ENCODE results near the gene NALCN. TPM values are rescaled to one million over a fixed set of nuclear protein-coding genes. Genes with fewer than 3 reads are reported as not detected.

The NALCN gene
- total and polyA plus RNA-seq, 2 donors (not counting 1 experiment from before 2014, with no cell fraction given), result 1.5 to 2.7 TPM

DNA sequence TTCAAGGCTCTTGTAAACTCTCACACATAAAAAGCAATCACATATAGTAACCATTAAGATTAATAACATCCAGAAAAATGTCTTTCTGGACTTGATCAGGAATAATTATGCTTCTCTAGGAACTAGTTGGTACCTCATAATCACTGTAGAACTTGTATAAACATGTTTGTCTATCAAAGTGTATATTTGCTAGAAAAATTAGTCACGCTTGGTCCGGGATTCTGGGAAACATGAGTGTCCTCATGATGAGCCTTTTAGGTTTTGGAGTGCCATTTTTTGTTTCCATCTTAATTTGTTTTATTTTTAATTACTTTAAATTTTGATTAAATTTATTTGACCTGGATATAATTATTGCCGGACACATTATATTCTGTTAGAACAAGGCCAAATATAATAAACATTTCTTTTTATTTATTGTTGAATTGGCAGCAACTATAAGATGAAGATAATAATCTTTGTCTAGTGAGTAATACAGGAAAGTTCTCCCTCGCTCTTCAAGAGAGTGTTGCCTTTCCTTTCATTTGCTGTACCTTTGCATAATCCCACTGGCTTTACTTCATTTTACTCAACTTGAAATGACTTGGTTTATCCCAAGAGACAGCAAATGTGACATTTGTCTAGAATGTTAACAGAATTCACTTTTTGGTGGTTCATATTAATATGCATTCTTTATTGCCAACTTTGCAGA is 207.0 kb downstream of the NALCN start:
- Histone ChIP-seq H3K4me1 (ENCODE audit: control insufficient read depth, extremely low read depth, insufficient read depth, low read length) (no peaks in the 10 kb centered on the region), H3K4me3 (replicated peaks in 1 of 4; ENCODE audit: control extremely low read depth in 1 of 4, insufficient read depth in 1 of 4, low read depth in 3 of 4, low read length in 4 of 4) (no peak overlapping the region), H3K9me3 (ENCODE audit: control insufficient read depth, insufficient read depth, low read depth, low read length) (no peaks in the 10 kb centered on the region), H3K9ac (ENCODE audit: insufficient read depth, low read length) (no peak overlapping the region), H3K36me3 (ENCODE audit: control insufficient read depth, insufficient read depth, low read length) (no peaks in the 10 kb centered on the region), H4K20me1 (ENCODE audit: control insufficient read depth, extremely low read depth, insufficient read depth, low read length) (no peaks in the 10 kb centered on the region), H3K27ac (ENCODE audit: insufficient read depth, low read length) (no peak overlapping the region), H3K79me2 (ENCODE audit: control insufficient read depth, insufficient read depth, low read length) (no peaks in the 10 kb centered on the region), H3K27me3 (ENCODE audit: control insufficient read depth, insufficient read depth, low read length) (no peaks in the 10 kb centered on the region), H3K4me2 (ENCODE audit: extremely low read depth, insufficient read depth, low read length) (no peak overlapping the region), H2AFZ (ENCODE audit: low read length) (no peak overlapping the region)
- DNase-seq (ENCODE audit: low read depth in 2 of 2), result no peak
- TF ChIP-seq CTCF (conservative IDR thresholded peaks at IDR 0.05 in 1 of 2, IDR thresholded peaks at IDR 0.05 in 1 of 2; ENCODE audit: low read depth in 1 of 2, low read length in 2 of 2) (no peak), EZH2 (IDR thresholded peaks at IDR 0.05; ENCODE audit: low read length, missing control alignments) (no peak)

DNA sequence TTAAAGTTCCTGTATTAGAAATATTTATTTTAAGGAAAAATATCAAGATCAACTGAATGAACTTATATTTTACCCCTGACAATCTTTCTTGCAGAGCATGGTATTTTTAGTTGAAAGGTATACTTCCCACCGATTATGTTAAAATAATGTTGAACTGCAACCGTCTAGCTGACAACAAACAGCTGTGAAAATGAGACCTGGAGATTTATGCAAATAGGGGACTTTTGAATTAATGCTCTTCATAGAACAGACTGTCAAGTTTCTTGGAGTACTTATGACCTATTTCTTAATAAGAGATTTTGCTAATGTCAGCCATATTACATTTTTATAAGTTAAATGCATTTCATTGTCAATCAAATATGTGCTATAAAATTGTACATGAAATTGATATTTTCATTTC is 210.9 kb downstream of the NALCN start:
- no peak overlapping the region for H3K4me2 ChIP-seq (ENCODE audit: extremely low read depth, insufficient read depth, low read length)
- TF ChIP-seq EZH2 (IDR thresholded peaks at IDR 0.05; ENCODE audit: low read length, missing control alignments), result no peak
- no peak for TF ChIP-seq CTCF (conservative IDR thresholded peaks at IDR 0.05 in 1 of 2, IDR thresholded peaks at IDR 0.05 in 1 of 2; ENCODE audit: low read depth in 1 of 2, low read length in 2 of 2)
- H2AFZ ChIP-seq (ENCODE audit: low read length), result no peak overlapping the region
- H3K36me3 ChIP-seq (ENCODE audit: control insufficient read depth, insufficient read depth, low read length), result no peaks in the 10 kb centered on the region
- no peaks in the 10 kb centered on the region for H3K27me3 ChIP-seq (ENCODE audit: control insufficient read depth, insufficient read depth, low read length)
- H3K79me2 ChIP-seq (ENCODE audit: control insufficient read depth, insufficient read depth, low read length), result no peaks in the 10 kb centered on the region
- H3K9me3 ChIP-seq (ENCODE audit: control insufficient read depth, insufficient read depth, low read depth, low read length), result no peaks in the 10 kb centered on the region
- no peak for DNase-seq (ENCODE audit: low read depth in 2 of 2)
- H3K4me3 ChIP-seq (replicated peaks in 1 of 4; ENCODE audit: control extremely low read depth in 1 of 4, insufficient read depth in 1 of 4, low read depth in 3 of 4, low read length in 4 of 4), result no peak overlapping the region
- H4K20me1 ChIP-seq (ENCODE audit: control insufficient read depth, extremely low read depth, insufficient read depth, low read length), result no peaks in the 10 kb centered on the region
- no peak overlapping the region for H3K27ac ChIP-seq (ENCODE audit: insufficient read depth, low read length)
- no peaks in the 10 kb centered on the region for H3K4me1 ChIP-seq (ENCODE audit: control insufficient read depth, extremely low read depth, insufficient read depth, low read length)
- no peak overlapping the region for H3K9ac ChIP-seq (ENCODE audit: insufficient read depth, low read length)

GRCh38 chr13:101204270-101205020 is 211.9 kb downstream of the NALCN start:
- TF ChIP-seq CTCF (conservative IDR thresholded peaks at IDR 0.05 in 1 of 2, IDR thresholded peaks at IDR 0.05 in 1 of 2; ENCODE audit: low read depth in 1 of 2, low read length in 2 of 2) (no peak), EZH2 (IDR thresholded peaks at IDR 0.05; ENCODE audit: low read length, missing control alignments) (no peak)
- H3K4me1 ChIP-seq (ENCODE audit: control insufficient read depth, extremely low read depth, insufficient read depth, low read length), result no peaks in the 10 kb centered on the region
- H3K9ac ChIP-seq (ENCODE audit: insufficient read depth, low read length), result no peak overlapping the region
- no peak overlapping the region for H2AFZ ChIP-seq (ENCODE audit: low read length)
- H3K9me3 ChIP-seq (ENCODE audit: control insufficient read depth, insufficient read depth, low read depth, low read length), result no peaks in the 10 kb centered on the region
- peak overlapping the region; percentile 37 for H3K4me2 ChIP-seq (ENCODE audit: extremely low read depth, insufficient read depth, low read length)
- no peak overlapping the region for H3K4me3 ChIP-seq (replicated peaks in 1 of 4; ENCODE audit: control extremely low read depth in 1 of 4, insufficient read depth in 1 of 4, low read depth in 3 of 4, low read length in 4 of 4)
- peak; percentile 42 to 52 for DNase-seq (ENCODE audit: low read depth in 2 of 2)
- no peaks in the 10 kb centered on the region for H3K36me3 ChIP-seq (ENCODE audit: control insufficient read depth, insufficient read depth, low read length)
- H4K20me1 ChIP-seq (ENCODE audit: control insufficient read depth, extremely low read depth, insufficient read depth, low read length), result no peaks in the 10 kb centered on the region
- H3K79me2 ChIP-seq (ENCODE audit: control insufficient read depth, insufficient read depth, low read length), result no peaks in the 10 kb centered on the region
- no peak overlapping the region for H3K27ac ChIP-seq (ENCODE audit: insufficient read depth, low read length)
- H3K27me3 ChIP-seq (ENCODE audit: control insufficient read depth, insufficient read depth, low read length), result no peaks in the 10 kb centered on the region

All from fibroblast of lung (primary cell).